Subcutaneous adipose tissue (tissue), 4 donors: ENCODE data around the gene FAM107A. TPM values are rescaled to one million over a fixed set of nuclear protein-coding genes. Genes with fewer than 3 reads are reported as not detected.

Experiments
- CTCF ChIP-seq: fragments of 450-650 bp; IDR thresholded peaks from one replicate; pipeline ENCODE4 v1.5.1; 2016; ENCODE audit warnings: low read depth, mild to moderate bottlenecking, control low read depth, antibody characterized with exemption, moderate library complexity
- total RNA-seq, 4 donors: library from RNA; depleted of rRNA; stranded (reverse); fragments of >200 nt; gene quantifications; one replicate each; pipeline ENCODE4 v1.1.0, GENCODE V29; 2016

The FAM107A gene
- total RNA-seq, 4 donors from 2014 or later = 11.2 to 85.3 (median 49.5) TPM

DNA sequence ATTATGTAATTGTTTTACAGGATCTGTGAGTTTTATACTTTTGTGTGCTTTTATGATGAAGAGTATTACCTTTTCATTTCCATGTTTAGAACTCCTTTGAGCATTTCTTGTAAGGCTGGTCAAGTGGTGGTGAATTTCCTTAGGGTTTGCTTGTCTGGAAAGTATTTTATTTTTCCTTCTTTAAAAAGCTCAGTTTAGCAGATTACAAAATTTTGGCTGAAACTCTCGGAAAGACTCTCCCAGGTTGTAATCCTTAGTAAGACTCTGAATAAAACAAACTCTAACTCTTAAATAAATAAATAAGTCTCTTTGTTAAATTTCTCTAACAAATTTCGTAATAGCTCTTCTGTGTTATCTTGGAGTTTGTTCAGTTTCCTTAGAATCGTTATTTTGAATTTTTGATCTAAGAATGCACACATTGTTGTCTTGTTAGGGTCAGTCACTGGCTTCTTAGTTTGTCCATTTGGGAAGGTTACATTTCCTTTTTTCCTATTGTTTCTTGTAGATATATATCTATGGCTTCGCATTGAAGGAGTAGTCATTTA is 25.5 kb downstream of the FAM107A start:
- no peak for TF ChIP-seq CTCF

- no peak for TF ChIP-seq CTCF
Measured at GRCh38 chr3:58544541-58544940, 32.6 kb downstream of the FAM107A start.

- TF ChIP-seq CTCF = no peak
Measured at GRCh38 chr3:58540176-58540858, 36.9 kb downstream of the FAM107A start.

GRCh38 chr3:58539626-58540025 is 37.6 kb downstream of the FAM107A start:
- no peak for TF ChIP-seq CTCF

DNA sequence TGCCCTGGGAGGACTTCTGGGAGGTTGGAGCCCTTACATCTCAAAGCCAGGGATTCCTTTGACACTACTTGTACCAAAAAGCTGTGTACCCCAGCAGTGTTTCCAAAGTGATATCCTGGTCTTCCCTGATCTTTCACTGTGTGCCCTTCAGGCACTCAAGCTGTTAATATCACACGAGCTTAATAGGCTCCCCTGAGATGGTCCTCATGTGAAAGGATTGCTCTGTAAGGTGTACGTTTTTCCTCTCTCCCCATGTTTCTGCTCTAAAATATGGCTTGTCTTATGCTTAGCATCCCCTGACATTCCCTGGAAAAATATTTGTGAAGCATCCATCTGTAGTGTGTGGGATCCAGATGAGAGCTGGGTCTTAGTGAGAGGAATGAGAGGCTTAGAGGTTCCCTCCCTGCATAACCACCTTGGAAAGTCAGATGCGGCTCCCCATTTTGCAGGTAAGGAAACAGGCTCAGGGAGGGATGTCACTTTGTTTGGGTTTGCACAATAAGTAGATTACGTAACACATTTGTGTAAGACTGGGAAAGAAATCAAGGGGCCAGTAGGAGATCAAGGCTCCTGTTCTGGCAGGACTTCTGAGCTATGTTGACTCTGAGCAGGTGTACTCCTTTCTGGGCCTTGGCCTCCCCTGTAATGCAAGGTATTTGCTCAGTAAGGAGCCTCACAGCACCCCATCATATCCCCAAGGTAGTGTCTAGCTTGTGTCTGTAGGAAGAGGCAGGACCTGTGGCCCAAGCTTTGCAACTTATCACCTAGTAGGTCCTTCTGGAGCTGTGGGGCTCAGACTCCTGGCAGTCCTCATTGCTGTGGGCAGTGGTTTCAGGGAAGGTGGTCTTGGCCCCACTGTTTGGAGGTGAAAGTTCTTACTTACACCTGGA is 39.5 kb downstream of the FAM107A start:
- TF ChIP-seq CTCF = no peak

- TF ChIP-seq CTCF = no peak
Measured at GRCh38 chr3:58536501-58537411, 40.4 kb downstream of the FAM107A start, which contains the start of gene ACOX2. Gene ACOX2, minus strand, starts transcription at chr3:58537190. Its CDS starts 2,084 bp downstream, at chr3:58535106.
